HT-29 (cell line): ENCODE data around the gene GLYATL3. TPM values are rescaled to one million over a fixed set of nuclear protein-coding genes. Genes with fewer than 3 reads are reported as not detected.

Source experiments
- DNase-seq: peaks from one replicate; pipeline ENCODE4 v3.0.0-alpha.2; 2015; ENCODE audit warnings: low spot score
- total RNA-seq: library from RNA; depleted of rRNA; stranded (reverse); fragments of >200 nt; shearing (Covaris generic); gene quantifications from 2 replicates; pipeline ENCODE4 v1.2.3, GENCODE V29; 2014

GLYATL3 gene
- total RNA-seq, 1 experiment from 2014 or later = not detected

- no peak for DNase-seq
Observed at GRCh38 chr6:49548613-49549304, 49.0 kb downstream of the GLYATL3 start.

- DNase-seq = no peak
Observed at GRCh38 chr6:49549691-49550491, 50.2 kb downstream of the GLYATL3 start.

GRCh38 chr6:49550492-49551077 is 50.9 kb downstream of the GLYATL3 start, which contains the start of gene C6orf141:
Gene C6orf141 (plus strand): TSS chr6:49550668. CDS start chr6:49550793, 125 bp downstream.
- peak; percentile 88 for DNase-seq

- DNase-seq = peak; percentile 67
Observed at GRCh38 chr6:49551078-49551865, 51.5 kb downstream of the GLYATL3 start.

- no peak for DNase-seq
Observed at GRCh38 chr6:49551866-49552129, 52.1 kb downstream of the GLYATL3 start.

GRCh38 chr6:49552596-49552995 is 52.9 kb downstream of the GLYATL3 start:
- no peak for DNase-seq

GRCh38 chr6:49553384-49553783 is 53.7 kb downstream of the GLYATL3 start:
- DNase-seq = peak; percentile 41

- DNase-seq = no peak
Observed at GRCh38 chr6:49555951-49556350, 56.2 kb downstream of the GLYATL3 start.

GRCh38 chr6:49556429-49556837 is 56.7 kb downstream of the GLYATL3 start:
- DNase-seq = peak; percentile 96

- DNase-seq = no peak
Observed at GRCh38 chr6:49557177-49557576, 57.5 kb downstream of the GLYATL3 start.

GRCh38 chr6:49558238-49558637 is 58.5 kb downstream of the GLYATL3 start:
- DNase-seq = no peak

- no peak for DNase-seq
Observed at GRCh38 chr6:49563006-49563886, 63.5 kb downstream of the GLYATL3 start.

GRCh38 chr6:49564552-49564951 is 64.8 kb downstream of the GLYATL3 start:
- no peak for DNase-seq

GRCh38 chr6:49565261-49565660 is 65.5 kb downstream of the GLYATL3 start:
- DNase-seq = no peak

GRCh38 chr6:49565855-49566254 is 66.1 kb downstream of the GLYATL3 start:
- peak; percentile 47 for DNase-seq

- DNase-seq = peak; percentile 42
Observed at GRCh38 chr6:49570474-49571079, 70.9 kb downstream of the GLYATL3 start.

- no peak for DNase-seq
Observed at GRCh38 chr6:49576618-49577017, 76.9 kb downstream of the GLYATL3 start.
